Brain microvascular endothelial cell (primary cell): ENCODE results near the gene CCDC8.
A peak's percentile ranks its signal among the peaks of the same experiment; 100 is the strongest.

ENCODE experiments used
- DNase-seq: peaks from one replicate; pipeline ENCODE4 v3.0.0-alpha.2; 2020
- H3K27ac ChIP-seq: fragments of 250-450 bp; sonication (Bioruptor Pico); 2 replicates; pipeline ENCODE4 v1.5.1; 2020; ENCODE audit warnings: mild to moderate bottlenecking, moderate library complexity
- H3K27me3 ChIP-seq: fragments of 250-450 bp; sonication (Bioruptor Pico); replicated peaks from 2 replicates; pipeline ENCODE4 v1.5.1; 2020; ENCODE audit warnings: mild to moderate bottlenecking
- H3K36me3 ChIP-seq: fragments of 250-450 bp; sonication (Bioruptor Pico); replicated peaks from 2 replicates; pipeline ENCODE4 v1.5.1; 2020; ENCODE audit warnings: mild to moderate bottlenecking
- H3K4me3 ChIP-seq: 2 replicates; pipeline ENCODE4 v1.5.1; 2011; ENCODE audit warnings: low read depth, mild to moderate bottlenecking, control low read depth, low read length, moderate library complexity
- in situ Hi-C: cut with HindIII; loops from 2 replicates; pipeline ENCODE4 v1.10.0; 2017; ENCODE audit warnings: low sequenced_read_pairs, low pct_ligation_motif_present
- TF ChIP-seq, protein P1 (sequence below): IDR thresholded peaks from 2 replicates; pipeline ENCODE4 v1.5.1; 2011; ENCODE audit warnings: low read depth, mild to moderate bottlenecking, moderate library complexity, low read length, control low read depth, inconsistent platforms; ENCODE audit errors: missing control alignments

The CCDC8 gene

DNA sequence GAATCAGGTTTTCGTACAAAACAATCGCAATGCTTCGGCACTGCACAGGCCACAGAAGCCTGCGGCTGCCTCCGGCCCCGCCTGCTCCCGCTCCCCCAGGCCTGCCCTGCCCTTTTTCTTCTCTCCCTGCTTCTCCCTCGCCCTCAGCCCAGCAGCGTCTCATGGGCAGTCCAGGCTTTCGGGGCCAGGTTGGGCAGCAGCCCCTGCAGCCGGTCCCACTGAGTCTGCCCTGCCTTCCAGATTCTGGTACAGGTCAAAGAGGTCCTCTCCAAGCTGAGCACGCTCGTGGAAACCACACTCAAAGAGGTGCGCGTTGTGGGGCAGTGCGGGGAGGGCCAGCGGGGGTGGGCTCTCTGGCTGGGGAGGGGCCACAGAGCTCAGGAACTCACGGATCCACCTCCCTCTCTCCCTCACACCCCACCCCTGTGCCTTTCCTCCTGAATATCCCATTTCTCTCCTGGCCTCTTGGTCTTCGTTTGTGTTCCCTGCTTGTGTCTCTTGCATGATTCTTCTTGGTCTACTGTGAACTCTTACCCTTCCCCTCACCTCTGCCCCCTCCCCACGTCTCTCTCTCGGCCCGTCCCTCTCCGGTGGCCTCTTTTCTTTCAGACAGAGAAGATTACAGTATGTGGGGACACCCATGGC is 30.1 kb downstream of the CCDC8 start:
- TF ChIP-seq, protein P1, sequence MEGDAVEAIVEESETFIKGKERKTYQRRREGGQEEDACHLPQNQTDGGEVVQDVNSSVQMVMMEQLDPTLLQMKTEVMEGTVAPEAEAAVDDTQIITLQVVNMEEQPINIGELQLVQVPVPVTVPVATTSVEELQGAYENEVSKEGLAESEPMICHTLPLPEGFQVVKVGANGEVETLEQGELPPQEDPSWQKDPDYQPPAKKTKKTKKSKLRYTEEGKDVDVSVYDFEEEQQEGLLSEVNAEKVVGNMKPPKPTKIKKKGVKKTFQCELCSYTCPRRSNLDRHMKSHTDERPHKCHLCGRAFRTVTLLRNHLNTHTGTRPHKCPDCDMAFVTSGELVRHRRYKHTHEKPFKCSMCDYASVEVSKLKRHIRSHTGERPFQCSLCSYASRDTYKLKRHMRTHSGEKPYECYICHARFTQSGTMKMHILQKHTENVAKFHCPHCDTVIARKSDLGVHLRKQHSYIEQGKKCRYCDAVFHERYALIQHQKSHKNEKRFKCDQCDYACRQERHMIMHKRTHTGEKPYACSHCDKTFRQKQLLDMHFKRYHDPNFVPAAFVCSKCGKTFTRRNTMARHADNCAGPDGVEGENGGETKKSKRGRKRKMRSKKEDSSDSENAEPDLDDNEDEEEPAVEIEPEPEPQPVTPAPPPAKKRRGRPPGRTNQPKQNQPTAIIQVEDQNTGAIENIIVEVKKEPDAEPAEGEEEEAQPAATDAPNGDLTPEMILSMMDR, result no peak
- H3K4me3 ChIP-seq, result no peak overlapping the region
- H3K27ac ChIP-seq, result no peak overlapping the region
- peaks cover 57% of the 10 kb centered on the region for H3K36me3 ChIP-seq
- H3K27me3 ChIP-seq, result no peaks in the 10 kb centered on the region
- in situ Hi-C loops, result no loop called here
- DNase-seq, result no peak

DNA sequence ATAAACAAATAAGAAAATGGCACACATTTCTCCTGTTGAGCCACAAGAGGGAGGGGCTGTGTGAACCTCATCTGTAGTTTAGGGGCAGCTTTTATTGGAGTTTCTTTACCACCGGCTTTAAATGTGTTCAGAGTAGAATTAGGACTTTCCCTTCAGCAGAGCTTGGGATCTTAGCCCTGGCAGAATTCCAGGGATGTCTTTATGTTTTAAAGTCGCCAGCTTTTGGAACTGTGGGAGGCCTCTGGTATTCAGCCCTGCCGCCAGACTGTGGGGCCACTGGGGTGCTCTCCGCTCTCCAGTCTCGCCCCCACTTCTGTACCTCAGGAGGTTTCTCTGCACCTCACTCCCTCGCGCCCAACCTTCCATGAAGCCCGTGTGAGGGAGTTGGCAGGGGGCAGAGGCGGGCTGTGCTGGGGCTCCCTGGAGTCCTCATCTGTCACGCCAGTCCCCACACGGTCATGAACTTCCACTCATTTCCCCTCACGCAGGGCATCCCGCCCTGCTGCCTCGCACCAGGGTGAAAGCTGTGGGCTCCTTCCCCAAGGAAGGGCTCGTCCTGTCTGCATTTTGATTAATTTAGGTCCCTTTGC is 31.5 kb downstream of the CCDC8 start:
- no peak for DNase-seq
- Histone ChIP-seq H3K27ac (no peak overlapping the region), H3K27me3 (no peaks in the 10 kb centered on the region), H3K4me3 (no peak overlapping the region), H3K36me3 (peaks cover 51% of the 10 kb centered on the region)
- TF ChIP-seq, protein P1, result no peak
- in situ Hi-C loops, result no loop called here

DNA sequence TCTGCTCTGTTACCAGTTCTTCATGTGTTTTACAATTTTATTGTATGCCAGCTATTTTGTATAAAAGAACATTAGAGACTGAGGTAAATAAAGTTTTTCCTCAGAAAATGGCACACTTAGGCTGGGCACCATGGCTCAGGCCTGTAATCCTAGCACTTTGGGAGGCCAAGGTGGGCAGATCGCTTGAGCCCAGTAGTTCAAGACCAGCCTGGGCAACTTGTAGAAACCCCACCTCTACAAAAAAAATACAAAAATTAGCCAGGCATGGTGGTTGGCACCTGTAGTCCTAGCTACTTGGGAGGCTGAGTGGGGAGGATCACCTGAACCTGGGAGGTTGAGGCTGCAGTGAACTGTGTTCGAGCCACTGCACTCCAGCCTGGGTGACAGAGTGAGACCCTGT is 32.0 kb downstream of the CCDC8 start:
- DNase-seq, result no peak
- Histone ChIP-seq H3K4me3 (no peak overlapping the region), H3K27ac (no peak overlapping the region), H3K36me3 (peaks cover 52% of the 10 kb centered on the region), H3K27me3 (no peaks in the 10 kb centered on the region)
- in situ Hi-C loops, result no loop called here
- TF ChIP-seq, protein P1, result no peak

DNA sequence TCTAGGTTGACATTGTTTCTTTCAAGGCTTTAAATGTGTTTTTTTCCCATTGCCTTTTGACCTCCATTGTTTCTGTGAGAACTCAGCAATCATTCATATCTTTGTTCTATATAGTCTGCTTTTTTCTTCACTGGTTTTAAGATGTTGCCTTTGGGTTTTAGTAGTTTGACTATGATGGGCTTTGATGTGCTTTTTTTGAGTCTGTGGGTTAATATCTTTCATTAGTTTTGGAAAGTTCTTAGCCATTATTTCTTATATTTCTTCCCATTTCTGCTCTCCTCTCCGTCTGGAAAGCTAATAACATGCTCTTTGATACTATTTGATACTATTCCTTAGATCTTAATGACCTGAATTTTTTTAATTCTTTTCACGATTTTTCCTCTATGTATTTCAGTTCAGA is 32.7 kb downstream of the CCDC8 start:
- in situ Hi-C loops, result no loop called here
- no peaks in the 10 kb centered on the region for H3K27me3 ChIP-seq
- H3K27ac ChIP-seq, result no peak overlapping the region
- no peak for DNase-seq
- peaks cover 52% of the 10 kb centered on the region for H3K36me3 ChIP-seq
- TF ChIP-seq, protein P1, result no peak
- H3K4me3 ChIP-seq, result no peak overlapping the region

DNA sequence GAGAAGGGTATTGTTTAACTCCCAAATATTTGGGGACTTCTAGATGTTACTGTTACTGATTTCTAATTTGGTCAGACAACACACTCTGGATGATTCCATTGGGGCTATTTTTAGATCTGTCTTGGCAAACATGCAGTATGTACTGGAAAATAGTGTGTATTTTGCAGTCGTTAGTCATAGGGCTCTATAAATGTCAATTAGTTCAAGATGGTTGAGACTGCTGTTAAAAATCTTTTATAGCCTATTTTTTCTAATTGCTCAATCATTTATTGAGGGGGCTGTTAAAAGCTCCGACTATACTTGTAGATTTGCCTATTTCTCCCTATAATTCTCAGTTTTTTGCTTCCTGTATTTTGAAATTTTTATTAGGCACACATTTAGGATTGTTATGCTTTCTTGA is 35.1 kb downstream of the CCDC8 start:
- Histone ChIP-seq H3K36me3 (peaks cover 33% of the 10 kb centered on the region), H3K27ac (no peak overlapping the region)
- TF ChIP-seq, protein P1, result no peak

More for the DNA sequence above, 35.1 kb downstream of the CCDC8 start:
- no peak overlapping the region for H3K4me3 ChIP-seq
- in situ Hi-C loops, result no loop called here
- peak; percentile 27 for DNase-seq
- H3K27me3 ChIP-seq, result no peaks in the 10 kb centered on the region
